ENCODE measurements around the gene CHST3.
A peak's percentile ranks its signal among the peaks of the same experiment; 100 is the strongest.
"Not testable (repeated sequence)": the region's sequence is repeated elsewhere in the genome, so short reads cannot be mapped to it uniquely, and the experiment has no call there.

The CHST3 gene

DNA sequence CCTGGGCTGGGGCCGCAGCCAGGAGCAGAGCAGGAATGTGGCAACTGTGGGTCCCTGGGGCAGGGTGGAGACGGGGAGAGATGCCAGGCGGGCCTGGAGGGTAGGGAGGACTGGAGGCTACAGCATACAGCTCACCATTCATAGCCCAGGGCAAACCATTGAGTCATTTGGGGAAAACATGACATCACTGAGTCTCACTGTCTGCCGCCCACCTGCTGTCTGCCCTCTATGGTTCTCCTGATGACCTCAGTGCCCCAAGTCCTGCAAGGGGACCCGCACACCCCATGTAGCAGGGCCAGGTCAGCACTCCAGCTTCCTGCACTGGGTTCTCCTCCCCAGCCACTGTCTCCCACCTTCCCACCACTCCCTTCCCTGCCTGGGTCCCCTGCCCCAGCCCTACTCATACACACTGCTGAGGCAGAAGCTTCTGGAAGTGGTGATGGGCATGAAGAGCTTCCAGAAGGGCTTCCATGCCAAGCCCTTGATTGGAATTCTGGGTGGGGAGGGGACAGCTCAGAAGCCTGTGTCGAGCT, 10.4 kb downstream of the CHST3 start:
- ATAC-seq, result peak; percentile 85 to 89

DNA sequence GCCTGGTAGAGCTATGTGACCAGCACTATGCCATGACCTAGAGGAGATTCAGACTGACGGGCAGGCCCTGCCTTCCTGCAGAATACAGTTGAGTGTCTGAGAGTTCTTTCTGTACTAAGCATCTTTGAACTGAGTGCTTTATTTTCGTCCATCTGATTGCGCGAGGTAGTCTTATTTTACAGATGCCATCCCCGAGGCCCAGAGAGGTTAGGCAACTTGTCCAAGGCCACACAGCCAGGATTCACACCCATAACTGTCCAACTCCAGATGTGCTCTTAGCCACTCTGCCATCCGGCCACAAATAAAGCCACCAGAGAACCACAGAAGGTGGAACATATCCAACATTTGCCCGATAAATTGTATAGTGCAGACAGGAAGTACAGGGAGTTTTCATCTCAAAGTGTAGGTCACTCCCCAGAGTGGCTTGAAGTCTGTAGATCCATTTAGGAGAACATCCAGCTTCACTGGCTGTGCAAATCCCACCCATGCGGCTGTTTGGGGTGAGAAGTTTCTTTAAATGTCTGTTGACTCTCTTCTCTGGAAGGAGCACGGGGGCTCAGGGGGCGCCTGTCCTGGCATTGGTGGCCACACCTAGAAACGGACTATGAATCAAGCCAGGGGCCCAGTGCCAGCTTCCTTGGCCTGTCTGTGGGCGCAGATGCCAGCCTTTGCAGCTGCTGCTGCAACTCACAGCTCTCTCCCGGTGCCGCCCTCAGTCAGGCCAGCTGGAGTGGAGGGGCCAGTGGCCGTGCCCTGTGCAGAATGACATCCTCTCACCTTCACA, 11.1 kb downstream of the CHST3 start:
- ATAC-seq, result no peak

DNA sequence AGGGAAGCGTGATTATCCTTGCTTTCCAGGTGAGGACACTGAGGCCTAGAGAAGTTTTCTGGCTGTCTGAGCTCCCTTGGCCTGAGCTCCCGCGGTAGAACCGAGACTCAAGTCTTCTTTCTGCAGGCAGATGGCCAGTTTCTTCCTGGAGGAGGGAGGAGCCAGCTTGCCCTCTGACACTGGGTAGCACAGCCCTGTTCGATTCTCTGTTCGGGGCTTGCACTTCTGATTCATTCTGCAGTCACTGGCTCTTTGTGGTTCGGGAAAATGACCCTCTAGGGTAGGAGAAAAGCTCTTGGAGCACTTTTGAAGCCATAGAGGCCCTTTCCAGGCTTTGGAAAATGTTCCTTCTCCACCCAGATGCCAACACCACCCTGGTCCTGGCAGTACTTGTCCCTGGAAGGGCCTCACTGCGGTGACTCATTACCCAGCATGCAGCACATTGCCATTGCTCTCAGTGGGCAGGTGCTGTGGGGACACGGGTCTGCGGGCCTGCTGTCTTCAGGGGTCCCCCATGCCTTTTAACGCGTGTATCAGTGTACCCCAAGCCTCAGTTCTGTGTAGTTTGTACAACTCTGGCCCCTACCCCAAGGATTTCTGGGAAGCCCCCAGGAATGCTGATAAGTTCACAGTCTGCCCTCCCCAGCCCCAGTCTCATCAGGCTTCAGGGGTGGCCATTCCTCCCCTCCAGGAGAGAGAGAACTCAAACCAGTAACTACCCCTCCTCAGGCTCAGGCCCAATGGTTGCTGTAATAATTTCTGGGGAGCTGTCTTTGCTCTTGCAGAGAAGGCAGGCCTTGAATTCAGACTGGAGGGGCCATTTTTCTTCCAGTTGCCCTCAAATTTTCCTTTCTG, 11.9 kb downstream of the CHST3 start:
- ATAC-seq, result no peak

DNA sequence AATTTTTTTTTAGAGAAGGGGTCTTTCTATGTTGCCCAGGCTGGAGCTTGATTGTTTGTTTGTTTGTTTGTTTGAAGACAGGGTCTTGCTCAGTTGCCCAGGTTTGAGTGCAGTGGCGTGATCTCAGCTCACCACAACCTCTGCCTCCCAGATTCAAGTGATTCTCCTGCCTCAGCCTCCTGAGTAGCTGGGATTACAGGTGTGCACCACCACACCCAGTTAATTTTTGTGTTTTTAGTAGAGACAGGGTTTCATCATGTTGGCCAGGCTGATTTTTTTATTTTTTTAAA, 13.4 kb downstream of the CHST3 start:
- ATAC-seq, result not testable (repeated sequence)

DNA sequence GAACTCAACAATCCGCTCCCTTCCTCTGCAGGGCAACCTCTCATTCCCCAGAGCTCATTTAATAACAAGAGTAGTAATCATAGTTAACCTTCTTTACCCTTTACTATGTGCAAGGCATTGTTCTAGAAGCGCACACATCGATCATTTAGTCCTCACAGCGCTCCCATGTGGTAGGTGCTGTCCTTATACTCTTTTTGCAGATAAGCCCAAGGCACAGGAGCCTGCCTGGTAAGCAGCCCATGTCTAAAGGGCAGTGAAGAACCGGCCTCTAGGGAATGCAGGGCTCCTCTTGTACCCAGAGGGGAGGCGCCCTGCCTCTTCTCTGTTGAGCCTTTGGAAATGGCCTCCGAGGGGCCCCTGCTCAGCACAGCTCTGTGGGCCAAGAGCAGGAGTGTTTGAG, 14.3 kb downstream of the CHST3 start:
- ATAC-seq, result no peak

DNA sequence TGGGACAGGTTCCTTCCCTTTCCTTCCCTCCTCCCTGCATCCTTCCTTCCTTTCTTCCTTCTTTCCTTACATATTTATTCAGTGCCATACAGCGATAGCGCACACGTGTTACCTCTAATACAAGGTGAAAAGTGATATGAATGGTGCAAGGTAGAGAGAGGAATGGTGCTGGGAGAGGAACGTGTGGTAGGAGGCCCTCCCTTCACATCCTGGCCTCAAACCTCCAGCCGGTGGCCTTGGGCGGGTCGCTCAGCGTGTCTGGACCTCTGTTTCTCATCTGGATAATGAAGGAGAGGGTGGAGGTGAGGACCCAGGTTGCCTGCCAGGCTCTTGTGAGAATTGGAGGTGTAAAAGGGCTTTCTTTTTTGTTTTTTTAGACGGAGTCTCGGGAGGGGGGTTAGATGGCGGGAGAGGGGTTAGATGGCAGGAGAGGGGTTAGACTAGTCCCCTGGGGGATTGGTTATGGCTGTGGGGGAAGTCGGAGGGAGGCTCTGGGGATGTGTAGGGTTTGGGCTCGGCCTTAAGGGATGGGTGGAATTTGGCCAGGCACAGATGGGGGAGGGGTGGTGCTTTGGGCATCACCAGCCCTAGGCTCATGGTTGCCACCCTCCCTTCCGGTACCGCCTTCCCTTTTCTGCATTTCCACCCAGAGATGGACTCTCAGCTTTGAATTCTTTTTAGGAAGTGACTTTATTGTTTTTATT, 14.9 kb downstream of the CHST3 start:
- ATAC-seq, result no peak

DNA sequence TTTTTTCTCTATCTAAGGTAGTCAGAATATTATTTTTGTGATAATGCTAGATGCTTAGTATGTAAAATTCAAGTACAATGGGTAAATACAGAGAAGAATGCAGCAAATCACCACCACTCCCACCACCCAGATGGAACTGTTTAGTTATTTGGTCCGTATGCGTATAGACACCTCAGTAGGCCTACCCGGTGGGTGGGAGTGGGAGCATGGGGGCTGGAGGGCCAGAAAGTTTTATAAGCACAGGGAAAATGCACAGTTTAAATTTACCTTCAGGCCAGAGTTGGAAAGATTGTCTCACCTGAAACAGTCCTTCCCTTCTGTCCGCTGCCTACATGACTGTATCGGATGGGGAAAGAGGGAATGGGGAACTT, 15.5 kb downstream of the CHST3 start:
- no peak for ATAC-seq

DNA sequence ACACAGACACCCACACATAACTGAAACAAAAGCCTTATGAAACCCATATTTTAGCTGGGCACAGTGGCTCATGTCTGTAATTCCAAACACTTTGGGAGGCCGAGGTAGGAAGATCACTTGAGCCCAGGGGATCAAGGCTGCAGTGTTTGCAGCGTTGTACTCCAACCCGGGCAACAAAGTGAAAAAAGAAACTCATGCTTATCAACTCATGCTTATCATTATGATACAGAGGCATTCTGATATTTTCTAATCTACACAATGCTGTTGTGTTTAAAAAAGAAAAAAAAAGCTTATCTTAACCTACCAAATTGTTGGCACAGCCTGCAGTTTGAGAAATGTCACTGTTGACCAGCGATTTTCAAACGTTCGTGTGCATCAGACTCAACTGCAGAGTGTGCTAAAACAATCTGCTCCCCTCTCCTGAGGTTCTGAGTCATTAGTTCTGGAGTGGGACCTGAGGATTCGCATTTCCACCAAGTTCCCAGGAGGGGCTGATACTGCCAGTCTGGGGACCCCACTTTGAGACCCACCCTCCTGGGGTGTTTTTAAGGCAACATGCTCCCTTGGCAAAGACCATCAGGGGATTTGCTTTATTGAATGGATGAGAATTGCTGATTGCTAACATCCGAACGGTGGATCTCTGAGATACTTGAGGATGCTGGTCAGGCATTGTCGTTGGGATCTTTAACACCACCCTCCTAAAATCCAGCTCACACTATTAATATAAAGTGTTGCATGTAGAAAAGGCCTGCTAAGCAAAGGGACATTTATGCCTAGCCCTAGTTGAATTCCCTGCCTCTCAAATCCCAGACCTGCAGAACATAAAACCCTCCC, 16.2 kb downstream of the CHST3 start:
- ATAC-seq, result no peak

DNA sequence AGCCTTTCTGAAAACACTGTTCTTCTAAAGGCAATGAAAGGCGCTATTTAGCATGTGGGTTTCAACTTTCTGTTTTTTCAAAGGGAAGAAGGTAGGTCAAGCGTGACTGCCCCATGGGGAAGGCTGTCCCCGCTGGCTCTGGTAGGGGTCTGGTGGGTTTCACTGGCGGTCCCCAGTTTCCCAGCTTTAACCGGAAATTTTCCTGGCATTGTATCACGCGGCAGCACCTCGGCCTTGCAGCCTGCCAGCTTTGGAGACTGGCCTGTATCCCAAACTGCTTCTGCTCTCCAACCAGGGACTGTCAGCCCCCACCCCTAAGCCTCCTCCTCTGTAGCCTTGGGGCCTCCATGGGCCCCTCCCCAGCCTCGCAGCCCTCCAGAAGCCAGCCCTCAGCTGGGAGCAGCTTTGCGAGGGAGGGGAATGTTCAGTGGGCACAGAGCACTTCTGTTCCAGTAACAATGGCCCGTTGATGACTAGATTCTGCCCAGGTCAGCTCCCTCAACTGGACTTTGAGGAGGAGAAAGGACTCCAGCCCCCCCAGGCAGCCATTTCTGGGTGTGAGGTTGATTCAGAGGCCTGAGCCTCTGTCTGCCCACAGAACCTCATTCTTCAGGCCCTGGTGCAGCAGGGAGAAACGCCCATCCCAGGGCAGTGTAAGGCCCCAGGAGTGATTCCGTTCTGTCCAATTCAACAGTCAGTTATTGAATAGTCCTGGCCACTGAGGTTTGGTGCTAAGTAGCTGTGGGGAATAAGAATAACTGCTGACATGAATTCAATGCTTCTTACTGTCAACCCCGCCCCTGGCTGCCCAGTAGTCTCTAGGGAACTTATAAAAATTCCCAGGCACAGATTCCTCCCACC, 17.1 kb downstream of the CHST3 start:
- ATAC-seq, result no peak

DNA sequence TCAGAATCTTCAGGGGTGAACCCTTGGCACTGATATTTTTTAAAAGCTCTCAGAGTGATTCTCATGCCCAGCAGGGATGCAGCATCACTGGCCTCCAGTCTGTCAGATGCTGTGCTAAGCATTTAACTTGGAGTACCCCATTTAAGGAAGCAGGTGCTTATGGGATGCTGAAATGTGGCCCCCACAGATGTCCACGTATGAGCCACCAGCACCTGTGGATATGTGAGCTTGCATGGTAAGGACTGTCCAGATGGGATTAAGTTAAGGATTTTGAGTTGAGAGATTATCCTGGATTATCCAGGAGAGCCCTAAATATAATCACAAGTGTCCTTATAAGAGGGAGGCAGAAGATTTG, 17.7 kb downstream of the CHST3 start:
- ATAC-seq, result no peak

DNA sequence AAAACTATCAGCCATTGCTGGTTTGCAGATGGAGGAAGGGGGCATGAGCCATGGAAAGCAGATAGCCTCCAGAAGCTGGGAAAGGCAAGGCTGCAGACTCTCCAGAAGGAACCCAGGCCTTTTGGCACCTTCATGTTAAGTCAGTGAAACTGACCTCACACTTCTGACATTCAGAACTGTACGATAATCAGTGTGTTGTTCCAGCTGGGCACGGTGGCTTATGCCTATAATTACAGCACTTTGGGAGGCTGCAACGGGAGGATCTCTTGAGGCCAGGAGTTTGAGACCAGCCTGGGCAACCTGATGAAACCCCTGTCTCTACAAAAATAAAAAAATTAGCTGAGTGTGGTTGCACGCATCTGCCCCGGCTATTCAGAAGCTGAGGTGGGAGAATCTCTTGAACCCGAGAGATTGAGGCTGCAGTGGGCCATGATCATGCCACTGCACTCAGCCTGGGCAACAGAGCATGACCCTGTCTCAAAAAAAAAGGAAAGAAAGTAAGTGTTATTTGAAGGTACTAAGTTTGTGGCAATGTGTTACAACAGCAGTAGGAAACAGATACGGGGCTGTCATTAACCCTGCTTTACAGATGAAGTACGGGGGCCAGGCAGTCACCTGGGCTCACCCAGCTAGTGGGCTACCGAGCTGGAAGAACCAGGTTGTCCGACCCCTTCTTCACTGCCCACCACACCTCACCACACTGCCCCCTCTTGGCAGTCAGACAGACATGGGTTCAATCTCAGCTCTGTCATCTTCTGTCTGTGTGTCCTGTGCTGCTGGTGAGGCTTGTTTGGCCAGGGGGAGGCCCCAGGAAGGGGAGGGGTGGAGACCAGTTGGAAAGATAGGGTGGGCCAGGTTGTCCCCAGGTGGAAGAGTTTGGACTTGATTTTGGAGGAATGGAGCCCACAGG, 18.3 kb downstream of the CHST3 start:
- no peak for ATAC-seq

DNA sequence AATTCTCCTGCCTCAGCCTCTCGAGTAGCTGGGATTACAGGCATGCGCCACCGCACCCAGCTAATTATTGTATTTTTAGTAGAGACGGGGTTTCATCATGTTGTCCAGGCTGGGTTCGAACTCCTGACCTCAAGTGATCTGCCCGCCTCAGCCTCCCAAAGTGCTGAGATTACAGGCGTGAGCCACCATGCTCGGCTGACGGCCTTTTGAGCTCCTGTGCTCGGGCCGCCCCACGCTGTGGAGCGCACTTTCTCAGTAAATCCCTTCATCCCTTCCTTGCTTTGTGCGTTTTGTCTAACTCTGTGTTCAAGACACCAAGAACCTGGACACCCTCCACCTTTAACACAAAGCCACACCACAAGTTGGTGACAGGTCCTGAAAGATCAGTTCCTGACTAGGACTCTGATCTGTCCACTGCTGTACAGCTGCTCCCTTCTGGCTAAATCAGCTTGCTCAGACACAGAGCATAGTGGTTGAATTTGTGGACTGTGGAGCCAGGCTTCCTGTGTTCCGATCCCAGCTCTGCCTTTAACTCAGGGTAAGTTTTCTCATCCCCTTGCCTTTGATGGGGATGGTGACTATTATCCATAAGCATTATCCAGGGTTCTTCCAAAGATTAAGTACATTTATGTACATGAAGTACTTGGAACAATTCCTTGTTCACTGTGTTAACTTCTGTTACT, 20.1 kb downstream of the CHST3 start:
- no peak for ATAC-seq

DNA sequence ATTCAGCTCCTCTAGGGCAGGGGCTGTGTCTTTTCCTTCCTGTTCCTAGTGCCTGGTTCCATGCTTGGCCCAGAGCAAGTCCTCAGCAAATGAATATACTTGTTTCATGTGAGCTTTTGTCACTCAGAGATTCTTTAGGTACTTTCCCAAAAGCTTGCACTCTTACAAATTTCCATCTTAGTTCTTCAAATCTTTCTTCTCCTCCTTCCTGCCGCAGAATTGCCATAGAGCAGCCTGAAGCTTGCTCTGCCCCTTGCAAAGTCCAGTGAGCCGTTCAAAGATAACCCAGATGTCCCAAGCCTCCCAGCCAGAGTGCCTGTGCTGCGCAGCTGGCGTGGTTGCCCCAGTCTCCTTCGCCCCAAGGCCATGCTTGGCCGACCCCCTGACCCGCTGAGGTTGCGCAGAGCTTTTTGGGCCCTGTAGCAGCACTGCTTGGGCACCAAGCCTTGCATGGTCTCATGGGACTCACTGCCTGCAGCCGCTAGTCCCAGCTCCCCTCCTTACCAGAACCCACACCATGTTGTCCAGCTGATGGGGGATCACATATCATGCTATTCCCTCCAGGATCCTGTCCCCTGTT, 20.7 kb downstream of the CHST3 start:
- no peak for ATAC-seq

DNA sequence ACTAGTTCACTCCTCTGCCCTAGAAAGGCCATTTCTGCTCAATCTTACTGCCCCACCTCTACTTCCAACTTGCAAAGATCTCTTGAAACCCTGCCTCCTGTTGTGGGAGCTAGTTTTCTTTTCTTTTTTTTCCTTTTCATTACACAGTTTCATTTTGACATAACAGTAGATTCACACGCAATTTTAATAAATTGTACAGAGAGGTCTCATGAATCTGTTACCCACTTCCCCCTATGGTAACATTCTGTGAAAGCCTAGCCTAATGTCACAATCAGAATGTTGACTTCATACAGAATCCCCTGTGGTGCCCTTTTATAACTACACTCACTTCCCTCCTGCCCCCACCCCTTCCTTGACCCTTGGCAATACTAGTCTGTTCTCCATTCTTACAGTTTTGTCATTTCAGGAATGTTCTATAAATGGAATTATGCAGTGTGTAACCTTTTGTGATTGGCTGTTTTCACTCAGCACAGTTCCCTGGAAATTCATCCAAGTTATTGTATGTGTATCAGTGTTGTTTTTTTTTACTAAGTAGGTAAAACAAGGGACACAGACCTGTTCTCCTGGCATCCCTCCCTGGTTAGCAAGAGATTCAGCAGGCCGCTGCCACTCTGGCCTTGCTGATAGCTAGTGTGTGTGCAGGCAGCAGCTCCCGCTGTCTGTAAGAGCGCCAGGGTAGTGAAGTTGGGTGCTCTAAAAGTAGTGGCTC, 21.5 kb downstream of the CHST3 start:
- ATAC-seq, result peak in 1 of 2 donors; percentile 68

DNA sequence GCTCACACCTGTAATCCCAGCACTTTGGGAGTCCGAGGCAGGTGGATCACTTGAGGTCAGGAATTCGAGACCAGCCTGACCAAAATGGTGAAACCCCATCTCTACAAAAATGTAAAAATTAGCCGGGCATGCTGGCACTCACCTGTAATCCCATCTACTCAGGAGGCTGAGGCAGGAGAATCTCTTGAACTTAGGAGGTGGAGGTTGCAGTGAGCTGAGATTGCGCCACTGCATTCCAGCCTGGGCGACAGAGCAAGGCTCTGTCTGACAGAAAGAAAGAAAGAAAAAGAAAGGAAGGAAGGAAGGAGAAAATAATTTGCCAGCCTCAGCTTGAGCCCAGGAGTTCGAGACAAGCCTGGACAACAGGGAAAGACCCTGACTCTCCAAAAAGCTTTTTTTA, 24.7 kb downstream of the CHST3 start:
- ATAC-seq, result not testable (repeated sequence)

DNA sequence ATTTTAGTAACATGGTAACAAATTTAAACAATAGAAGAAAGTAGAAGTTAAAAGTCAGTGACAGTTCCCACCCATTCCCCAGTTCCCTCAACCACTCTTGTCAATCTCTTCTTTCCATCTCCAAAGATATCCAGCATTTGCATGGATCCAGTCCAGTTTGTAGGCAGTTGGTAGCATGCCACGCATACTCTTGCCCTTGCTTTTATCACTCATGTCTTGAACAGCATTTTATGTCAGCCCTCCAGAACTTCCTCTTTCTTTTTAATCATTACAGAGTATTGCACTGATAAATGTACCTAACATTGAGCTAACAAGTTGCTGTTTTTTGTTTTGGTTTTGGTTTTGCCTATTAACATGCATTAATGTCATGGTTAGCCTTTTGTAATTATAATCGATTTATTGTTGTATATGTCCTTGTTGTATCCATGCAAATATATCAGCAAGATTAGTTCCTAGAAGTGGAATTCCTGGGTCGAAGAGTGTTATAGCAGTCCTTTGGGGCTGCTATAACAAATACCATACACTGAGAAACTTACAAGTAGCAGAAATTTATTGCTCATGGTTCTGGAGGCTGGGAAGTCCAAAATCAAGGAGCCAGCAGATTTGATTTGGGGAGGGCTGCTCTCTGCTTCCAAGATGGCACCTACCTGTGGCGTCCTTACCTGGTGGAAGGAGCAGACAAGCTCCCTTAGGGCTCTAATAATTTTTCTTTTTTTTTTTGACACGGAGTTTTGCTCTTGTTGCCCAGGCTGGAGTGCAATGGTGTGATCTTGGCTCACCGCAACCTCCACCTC, 25.7 kb downstream of the CHST3 start:
- no peak for ATAC-seq

DNA sequence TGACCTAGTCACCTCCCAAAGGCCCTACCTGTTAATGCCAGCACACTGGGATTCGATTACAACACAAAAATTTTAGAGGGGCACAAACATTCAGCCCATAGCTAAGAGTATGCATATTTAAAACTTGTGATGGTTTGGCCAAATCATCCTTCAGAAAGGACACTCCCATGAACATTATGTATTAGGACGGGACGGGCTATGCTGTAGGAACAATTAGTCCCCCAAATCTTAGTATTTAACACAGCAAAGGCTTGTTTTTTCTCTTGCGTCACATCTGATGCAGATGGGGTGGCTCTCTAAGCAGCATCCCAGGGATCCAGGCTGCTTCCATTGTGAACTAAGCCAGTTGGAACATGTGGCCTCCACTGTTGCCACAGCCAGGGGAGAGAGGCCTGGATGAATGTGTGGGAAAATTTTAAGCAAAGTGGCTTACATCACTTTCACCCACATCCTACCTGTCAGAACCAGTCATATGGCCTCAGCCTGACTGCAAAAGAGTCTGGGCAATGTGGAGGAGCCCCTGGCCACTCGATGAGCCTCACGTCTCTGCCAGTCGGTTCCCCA, 26.6 kb downstream of the CHST3 start:
- no peak for ATAC-seq

DNA sequence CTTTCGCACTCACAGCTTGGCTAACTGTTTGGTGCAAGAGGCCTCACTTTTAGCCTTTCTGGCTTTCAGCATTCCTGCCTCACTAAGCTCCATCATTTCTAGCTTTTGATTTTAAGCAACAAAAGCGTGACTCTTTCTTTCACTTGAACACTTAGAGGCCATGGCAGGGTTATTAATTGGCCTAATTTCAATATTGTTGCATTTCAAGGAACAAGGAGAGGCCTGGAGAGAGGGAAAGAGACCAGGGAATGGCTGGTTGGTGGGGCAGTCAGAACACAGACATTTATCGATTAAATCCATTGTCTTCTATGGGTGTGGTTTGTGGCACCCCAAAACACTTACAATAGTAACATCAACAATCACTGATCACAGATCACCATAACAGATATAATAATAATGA, 31.3 kb downstream of the CHST3 start:
- ATAC-seq, result no peak
